GM12891 (cell line): Measurements from ENCODE around the gene NRDE2.
"Not testable (repeated sequence)": the region's sequence is repeated elsewhere in the genome, so short reads cannot be mapped to it uniquely, and the experiment has no call there.

Experiments
- DNase-seq: peaks from one replicate; pipeline ENCODE4 v3.0.0; 2011; ENCODE audit warnings: low spot score; ENCODE audit not compliant: insufficient read length
- FAIRE-seq: peaks from 2 replicates; lab custom pipeline; 2011; peaks lifted over from hg19 to GRCh38; lab: Jason Lieb, UNC
- PAX5 ChIP-seq: IDR thresholded peaks from 2 replicates; pipeline ENCODE4 v1.6.1; 2011; ENCODE audit warnings: low read length, moderate library complexity, mild to moderate bottlenecking; ENCODE audit not compliant: insufficient read depth, severe bottlenecking
- POLR2A ChIP-seq: IDR thresholded peaks from 2 replicates; pipeline ENCODE4 v1.6.1; 2011; ENCODE audit warnings: low read depth, low read length, control low read depth
- POLR2AphosphoS5 ChIP-seq: IDR thresholded peaks from 2 replicates; pipeline ENCODE4 v1.6.1; 2011; ENCODE audit warnings: low read depth, low read length, control low read depth
- POU2F2 ChIP-seq: IDR thresholded peaks from 2 replicates; pipeline ENCODE4 v1.6.1; 2011; ENCODE audit warnings: low read depth, mild to moderate bottlenecking, control low read depth, low read length, moderate library complexity
- SPI1 ChIP-seq: IDR thresholded peaks from 2 replicates; pipeline ENCODE4 v1.6.1; 2011; ENCODE audit warnings: low read depth, low read length, control low read depth
- TAF1 ChIP-seq: IDR thresholded peaks from 2 replicates; pipeline ENCODE4 v1.6.1; 2011; ENCODE audit warnings: low read depth, low read length, control low read depth

Gene NRDE2

DNA sequence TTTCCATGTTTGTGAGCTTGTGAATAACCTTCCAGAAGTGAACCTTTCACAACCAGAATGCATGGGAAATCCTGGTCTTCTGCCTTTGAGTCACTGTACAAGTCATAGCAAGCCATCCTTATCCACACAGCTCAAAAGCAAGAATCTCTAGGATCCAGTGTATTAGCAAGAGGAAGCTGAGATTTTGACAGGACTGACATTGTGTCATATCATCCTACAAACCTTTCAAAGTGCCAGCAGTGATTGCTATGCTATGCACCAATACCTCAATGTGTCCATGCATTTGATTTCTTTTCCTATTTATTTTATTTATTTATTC lies 13.5 kb upstream of the NRDE2 start:
- no peak for FAIRE-seq

DNA sequence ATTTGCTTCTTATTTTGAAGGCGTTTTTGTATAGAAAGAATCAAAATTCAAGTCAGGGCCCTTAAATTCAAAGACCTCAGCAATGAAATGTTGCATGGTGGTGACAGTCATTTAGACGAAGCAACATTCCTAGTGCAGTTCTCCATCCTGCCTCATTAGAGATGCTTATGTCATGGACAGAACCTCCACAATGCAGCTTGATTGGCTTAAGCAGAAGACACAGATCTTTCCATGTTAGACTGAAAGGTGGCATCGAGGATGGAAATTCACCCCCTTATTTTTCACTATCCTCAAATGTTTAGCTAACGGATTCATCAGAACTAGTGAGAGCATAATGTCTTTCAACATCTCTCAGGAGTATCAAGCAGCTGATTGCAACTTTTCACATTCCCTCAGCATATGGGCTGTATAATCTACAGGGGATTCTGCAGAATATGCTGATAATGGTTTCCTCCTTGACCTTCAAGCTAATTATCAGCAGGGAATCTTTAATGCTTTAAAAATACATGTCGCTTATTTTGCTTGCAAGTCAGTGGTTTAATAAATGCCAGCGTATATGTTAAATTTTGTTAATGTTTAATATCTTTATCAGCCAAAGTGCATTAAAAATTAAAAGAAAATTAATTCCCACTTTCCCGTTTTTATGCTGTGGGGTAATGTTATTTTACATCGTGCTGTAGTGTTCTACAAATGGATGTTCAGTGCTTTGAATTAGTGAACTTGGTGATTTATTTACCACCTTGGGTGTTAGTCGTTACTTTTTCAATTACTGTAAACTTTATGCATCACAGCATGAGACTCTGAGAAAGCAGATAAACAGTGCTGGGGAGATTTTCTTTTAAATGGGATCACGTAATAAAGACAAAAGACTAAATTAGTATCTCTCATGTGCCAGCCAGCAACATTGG lies 12.8 kb upstream of the NRDE2 start:
- no peak for TF ChIP-seq POLR2AphosphoS5
- TF ChIP-seq POLR2A: no peak
- no peak for TF ChIP-seq POU2F2
- no peak for TF ChIP-seq TAF1
- TF ChIP-seq PAX5: no peak
- TF ChIP-seq SPI1: no peak
- DNase-seq: no peak
- no peak for FAIRE-seq

More for the DNA sequence above, 13.5 kb upstream of the NRDE2 start:
- TF ChIP-seq POLR2AphosphoS5: no peak
- TF ChIP-seq POLR2A: no peak
- TF ChIP-seq TAF1: no peak
- no peak for TF ChIP-seq POU2F2
- TF ChIP-seq PAX5: no peak
- no peak for TF ChIP-seq SPI1
- no peak for DNase-seq

DNA sequence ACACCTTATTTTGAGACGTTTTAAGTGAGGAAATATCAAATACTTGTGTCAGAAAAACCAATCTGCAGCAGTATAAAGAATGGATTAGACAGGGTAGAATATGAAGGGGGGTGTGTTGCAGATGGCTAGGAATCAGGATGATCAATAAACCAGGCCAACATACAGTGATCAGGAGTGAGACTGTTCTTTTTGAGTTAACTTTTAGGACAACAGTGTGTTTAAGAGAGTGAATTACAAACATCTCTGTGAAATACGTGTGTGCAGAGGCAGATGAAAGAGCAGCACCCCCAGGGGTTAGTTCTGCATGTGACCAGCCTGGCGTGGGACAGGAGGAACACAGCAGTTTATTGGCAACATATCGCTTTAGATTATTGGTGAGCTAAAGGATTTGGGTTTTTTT lies 10.6 kb upstream of the NRDE2 start:
- FAIRE-seq: no peak
- no peak for TF ChIP-seq TAF1
- TF ChIP-seq SPI1: no peak
- TF ChIP-seq POLR2A: no peak
- no peak for TF ChIP-seq POLR2AphosphoS5
- no peak for TF ChIP-seq POU2F2
- TF ChIP-seq PAX5: no peak
- DNase-seq: no peak

DNA sequence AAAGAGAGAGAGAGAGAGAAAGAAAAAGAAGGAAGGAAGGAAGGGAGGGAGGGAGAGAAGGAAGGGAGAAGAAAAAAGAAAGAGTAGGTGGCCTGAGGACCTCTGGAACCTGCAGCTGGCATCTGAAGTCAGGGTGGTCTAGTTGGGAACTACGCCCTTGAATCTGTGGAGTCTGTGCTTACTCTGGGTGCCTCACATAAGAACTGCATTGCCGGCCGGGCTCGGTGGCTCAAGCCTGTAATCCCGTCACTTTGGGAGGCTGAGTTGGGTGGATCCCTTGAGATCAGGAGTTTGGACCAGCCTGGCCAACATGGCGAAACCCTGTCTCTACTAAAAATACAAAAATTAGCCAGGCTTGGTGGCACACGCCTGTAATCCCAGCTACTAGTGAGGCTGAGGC lies 10.0 kb upstream of the NRDE2 start:
- no peak for DNase-seq
- no peak for FAIRE-seq
- TF ChIP-seq SPI1 (no peak), POLR2AphosphoS5 (no peak), TAF1 (no peak), POU2F2 (no peak), POLR2A (no peak), PAX5 (no peak)

DNA sequence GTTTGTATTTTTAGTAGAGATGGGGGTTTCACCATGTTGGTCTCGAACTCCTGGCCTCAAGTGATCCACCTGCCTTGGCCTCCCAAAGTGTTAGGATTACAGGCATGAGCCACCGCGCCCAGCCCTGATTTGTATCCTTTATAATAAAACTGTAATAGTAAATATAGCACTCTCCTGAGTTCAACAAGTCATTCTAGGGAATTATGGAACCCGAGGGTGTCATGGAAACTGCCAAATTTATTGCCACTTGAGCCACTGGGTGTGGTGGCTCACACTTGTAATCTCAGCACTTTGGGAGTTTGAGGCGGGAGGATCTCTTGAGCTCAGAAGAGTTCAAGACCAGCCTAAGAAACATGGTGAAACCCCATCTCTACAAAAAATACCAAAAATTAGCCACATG lies 9.5 kb upstream of the NRDE2 start:
- FAIRE-seq, DNase-seq: not testable (repeated sequence)

DNA sequence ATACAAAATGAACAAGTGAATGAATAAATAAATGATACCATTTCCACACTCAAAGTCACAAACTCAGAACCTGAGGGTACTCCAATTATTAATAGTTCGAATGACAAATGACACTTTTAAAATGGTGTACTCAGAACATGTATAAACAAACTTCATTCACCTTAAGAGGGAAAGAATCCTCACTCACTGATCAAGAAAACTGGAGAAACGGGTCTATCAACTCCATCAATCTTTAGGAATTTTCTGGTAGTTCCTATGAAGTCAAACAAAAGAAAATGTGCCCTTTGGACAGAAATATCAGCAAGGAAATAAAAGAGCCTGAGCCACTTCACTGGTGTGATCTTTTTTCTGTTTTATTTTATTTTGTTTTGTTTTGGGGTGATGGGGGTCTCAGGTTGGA lies 5.2 kb upstream of the NRDE2 start:
- no peak for TF ChIP-seq PAX5
- no peak for TF ChIP-seq TAF1
- TF ChIP-seq POLR2A: no peak
- no peak for TF ChIP-seq SPI1
- no peak for TF ChIP-seq POU2F2
- TF ChIP-seq POLR2AphosphoS5: no peak
- FAIRE-seq (no peak), DNase-seq (no peak)

DNA sequence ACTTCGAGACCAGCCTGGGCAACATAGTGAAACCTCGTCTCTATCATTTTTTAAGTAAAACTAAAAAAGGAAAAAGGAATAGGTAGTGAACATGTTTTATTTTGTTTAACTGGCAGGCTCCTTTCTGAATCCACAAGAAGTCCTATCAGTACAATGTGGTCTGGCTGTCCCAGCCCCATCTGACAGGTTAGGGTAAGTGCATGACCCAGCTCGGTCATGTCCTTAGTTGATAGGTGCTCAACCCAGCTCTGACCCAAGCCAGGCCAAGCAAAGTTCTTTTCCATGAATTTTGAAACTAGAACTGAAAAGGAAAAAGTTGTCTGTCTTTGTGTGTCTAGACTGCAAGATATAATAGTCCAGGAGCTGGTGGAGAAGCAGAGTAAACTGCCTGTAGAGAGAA lies 4.7 kb upstream of the NRDE2 start:
- DNase-seq (no peak), FAIRE-seq (no peak)
- TF ChIP-seq TAF1: no peak
- TF ChIP-seq POU2F2: no peak
- TF ChIP-seq POLR2AphosphoS5: no peak
- no peak for TF ChIP-seq POLR2A
- TF ChIP-seq SPI1: no peak
- no peak for TF ChIP-seq PAX5

DNA sequence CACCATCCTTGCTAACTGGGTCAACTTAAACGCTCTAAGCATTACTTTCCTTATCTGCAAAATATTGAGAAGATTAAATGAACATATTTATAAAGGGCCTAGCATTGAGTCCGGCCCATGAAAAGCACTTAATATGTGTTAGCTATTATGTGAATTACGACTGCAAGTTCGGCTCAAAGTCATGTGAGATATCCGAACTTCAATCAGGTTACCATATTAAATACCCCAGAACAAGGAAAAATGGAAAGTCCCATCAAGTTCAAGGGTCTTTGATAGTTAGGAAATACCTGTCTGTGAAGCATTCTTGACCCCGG lies 487 bp upstream of the NRDE2 start:
- TF ChIP-seq POLR2A (peak; percentile 24; the same call in 1 of the 2 replicates), TAF1 (no peak)
- DNase-seq (no peak), FAIRE-seq (no peak)

DNA sequence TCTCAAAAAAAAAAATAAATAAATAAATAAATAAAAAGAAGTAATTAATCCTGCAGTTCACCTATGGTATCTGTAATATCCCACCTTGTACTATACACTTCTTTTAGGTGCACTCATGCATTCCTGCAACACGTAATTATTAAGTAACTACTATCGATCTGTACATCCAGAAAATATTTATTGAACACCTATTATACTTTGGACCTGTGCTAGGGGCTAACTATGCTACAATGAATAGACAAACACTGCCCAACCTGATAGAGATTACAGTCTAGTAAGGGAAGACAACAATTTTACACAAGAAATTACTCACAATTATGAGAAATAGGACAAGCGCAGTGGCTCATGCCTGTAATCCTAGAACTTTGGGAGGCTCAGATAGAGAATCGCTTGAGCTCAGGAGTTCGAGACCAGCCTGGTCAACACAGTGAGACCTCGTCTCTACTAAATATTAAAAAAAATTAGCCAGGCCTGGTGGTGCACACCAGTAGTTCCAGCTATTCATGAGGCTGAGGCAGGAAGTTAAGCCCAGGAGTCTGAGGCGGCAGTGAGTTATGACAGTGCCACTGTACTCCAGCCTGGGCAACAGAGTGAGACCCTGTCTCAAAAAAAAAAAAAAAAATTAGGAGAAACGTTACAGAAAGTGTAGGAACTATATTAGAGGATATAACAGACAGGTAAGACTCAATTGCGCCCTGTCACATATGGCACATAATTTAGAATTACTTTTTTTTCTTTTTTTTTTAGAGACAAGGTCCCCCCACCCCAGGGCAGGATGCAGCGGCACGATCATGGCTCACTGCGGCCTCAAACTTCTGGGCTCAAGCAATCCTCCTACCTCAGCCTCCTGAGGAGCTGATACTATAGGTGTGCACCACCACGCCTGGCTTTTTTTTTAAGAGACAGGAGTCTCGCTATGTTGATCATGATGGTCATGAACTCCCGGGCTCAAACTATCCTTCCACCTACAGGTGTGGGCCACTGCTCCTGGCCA lies 1.2 kb downstream of the NRDE2 start:
- TF ChIP-seq SPI1: no peak
- no peak for TF ChIP-seq POLR2AphosphoS5
- TF ChIP-seq POU2F2: no peak
- TF ChIP-seq POLR2A: no peak
- TF ChIP-seq TAF1: no peak
- FAIRE-seq (no peak), DNase-seq (no peak)
